ENCODE measurements around the gene CHI3L1.

Gene CHI3L1

DNA sequence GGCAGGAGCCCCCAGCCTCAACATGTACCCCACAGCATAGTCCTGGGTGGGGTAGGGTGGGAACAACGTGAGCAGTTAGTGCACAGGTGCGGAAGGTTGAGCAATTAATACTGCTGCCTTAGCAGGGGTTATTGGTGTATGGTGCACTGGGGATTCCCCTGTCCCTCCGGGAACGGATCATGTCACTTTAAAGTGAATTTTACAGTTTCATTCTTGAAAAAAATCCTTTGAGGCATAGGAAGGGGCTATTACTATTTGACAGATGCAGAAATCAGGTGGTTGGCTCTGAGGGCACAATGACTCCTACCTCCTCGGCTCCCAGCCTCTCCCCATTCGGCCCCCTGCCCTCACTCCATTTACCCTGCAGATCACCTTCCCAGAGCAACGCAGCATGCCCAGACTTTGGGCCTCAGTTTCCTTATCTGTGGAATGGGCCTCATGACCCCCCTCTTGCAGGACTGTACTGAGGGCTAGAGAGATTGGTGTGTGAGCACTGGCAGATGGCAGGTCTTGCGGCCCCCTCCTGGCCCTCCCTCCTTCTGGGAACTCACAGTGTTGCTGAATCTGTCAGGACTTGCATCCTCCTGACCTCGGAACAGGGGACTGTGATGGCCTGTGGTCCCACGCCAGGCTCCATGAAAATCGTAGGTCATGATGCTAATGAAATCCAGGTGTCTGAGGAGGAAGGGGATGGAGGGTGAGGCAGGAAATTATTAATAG, 5.7 kb downstream of the CHI3L1 start:
- no peak overlapping the region for H3K4me3 ChIP-seq (ENCODE audit: low read depth, low read length)
- TF ChIP-seq, protein P1, sequence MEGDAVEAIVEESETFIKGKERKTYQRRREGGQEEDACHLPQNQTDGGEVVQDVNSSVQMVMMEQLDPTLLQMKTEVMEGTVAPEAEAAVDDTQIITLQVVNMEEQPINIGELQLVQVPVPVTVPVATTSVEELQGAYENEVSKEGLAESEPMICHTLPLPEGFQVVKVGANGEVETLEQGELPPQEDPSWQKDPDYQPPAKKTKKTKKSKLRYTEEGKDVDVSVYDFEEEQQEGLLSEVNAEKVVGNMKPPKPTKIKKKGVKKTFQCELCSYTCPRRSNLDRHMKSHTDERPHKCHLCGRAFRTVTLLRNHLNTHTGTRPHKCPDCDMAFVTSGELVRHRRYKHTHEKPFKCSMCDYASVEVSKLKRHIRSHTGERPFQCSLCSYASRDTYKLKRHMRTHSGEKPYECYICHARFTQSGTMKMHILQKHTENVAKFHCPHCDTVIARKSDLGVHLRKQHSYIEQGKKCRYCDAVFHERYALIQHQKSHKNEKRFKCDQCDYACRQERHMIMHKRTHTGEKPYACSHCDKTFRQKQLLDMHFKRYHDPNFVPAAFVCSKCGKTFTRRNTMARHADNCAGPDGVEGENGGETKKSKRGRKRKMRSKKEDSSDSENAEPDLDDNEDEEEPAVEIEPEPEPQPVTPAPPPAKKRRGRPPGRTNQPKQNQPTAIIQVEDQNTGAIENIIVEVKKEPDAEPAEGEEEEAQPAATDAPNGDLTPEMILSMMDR (IDR thresholded peaks at IDR 0.05; ENCODE audit: low read depth, low read length, missing control alignments): no peak
- no peak for DNase-seq (ENCODE audit: low read depth)
- in situ Hi-C loops (cut with HindIII; ENCODE audit: low sequenced_read_pairs): no loop called here

DNA sequence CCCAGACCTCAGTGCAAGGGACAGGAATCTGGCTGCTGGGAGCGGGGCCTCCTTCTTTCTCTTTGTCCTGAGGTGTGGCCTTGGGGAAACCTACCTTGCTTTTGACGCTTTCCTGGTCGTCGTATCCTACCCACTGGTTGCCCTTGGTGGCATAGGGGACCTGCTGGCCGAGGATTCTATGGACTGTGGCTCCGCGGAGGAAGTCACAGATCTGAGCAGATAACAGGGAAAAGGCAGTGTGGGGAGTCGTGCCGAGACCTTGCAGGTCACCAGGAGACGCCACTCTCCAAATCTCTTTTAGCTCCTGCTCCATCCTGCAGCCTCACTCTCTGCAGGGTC, 6.9 kb downstream of the CHI3L1 start:
- H3K4me3 ChIP-seq (ENCODE audit: low read depth, low read length): no peak overlapping the region
- in situ Hi-C loops (cut with HindIII; ENCODE audit: low sequenced_read_pairs): no loop called here
- TF ChIP-seq, protein P1 (IDR thresholded peaks at IDR 0.05; ENCODE audit: low read depth, low read length, missing control alignments): no peak
- DNase-seq (ENCODE audit: low read depth): no peak

DNA sequence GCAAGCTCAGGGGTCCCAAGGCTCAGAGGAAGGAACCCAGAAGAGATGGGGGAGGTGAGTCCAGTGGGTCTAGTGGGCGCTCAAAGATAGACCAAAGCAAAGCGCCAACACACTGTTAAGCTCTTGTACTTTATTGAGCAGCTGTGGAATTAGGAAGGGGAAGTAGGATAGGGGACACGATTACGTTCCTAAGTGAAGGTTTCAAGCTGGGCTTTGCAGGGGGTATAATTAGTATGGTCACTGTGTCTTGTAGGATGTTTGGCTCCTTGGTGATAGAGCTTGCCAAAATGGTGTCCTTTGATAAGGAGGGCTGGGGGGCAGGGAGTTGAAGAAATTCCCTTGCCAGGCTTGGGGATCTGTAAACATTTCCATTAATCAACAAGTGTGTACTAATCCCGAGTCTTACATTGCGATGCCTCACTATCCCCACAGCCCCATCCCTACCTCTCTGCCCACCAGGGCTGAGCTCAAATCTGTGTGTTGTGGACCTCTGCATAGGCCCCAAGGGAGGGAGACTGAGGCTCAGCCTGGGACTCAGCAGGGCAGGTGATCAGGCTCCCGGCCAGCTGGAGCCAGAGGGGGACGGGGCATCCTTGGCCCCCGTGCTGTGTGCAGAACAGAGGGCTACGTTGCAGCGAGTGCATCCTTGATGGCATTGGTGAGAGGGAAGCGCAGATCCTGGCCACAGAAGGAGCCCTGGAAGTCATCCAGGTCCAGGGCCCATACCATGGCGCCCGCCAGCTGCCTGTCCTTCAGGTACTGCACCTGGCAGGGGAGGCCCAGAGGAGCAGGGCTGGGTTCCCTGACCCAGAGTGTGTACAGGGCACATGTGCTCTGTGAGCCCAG, 7.5 kb downstream of the CHI3L1 start:
- TF ChIP-seq, protein P1 (IDR thresholded peaks at IDR 0.05; ENCODE audit: low read depth, low read length, missing control alignments): no peak
- H3K4me3 ChIP-seq (ENCODE audit: low read depth, low read length): no peak overlapping the region
- in situ Hi-C loops (cut with HindIII; ENCODE audit: low sequenced_read_pairs): no loop called here
- no peak for DNase-seq (ENCODE audit: low read depth)

DNA sequence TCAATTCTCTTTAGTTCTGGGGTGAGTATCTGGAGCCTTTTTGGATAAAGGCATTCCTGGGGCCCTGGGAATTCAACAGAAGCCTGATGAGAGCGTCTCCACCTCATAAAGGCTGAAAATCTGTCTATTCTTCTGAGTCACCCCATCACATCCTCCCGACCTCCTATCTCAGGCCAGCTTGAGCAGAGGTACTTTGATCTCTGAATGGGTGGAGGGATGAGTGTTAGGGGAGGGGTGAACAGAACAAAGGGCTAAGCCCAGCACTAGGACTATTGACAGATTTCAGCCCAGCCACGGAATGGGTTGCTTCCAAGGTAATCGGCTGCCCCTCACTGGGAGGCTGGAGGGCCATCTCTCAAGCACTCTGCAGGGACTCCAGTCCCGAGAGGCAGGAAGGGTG, 8.4 kb downstream of the CHI3L1 start:
- in situ Hi-C loops (cut with HindIII; ENCODE audit: low sequenced_read_pairs): no loop called here
- no peak overlapping the region for H3K4me3 ChIP-seq (ENCODE audit: low read depth, low read length)
- no peak for DNase-seq (ENCODE audit: low read depth)

DNA sequence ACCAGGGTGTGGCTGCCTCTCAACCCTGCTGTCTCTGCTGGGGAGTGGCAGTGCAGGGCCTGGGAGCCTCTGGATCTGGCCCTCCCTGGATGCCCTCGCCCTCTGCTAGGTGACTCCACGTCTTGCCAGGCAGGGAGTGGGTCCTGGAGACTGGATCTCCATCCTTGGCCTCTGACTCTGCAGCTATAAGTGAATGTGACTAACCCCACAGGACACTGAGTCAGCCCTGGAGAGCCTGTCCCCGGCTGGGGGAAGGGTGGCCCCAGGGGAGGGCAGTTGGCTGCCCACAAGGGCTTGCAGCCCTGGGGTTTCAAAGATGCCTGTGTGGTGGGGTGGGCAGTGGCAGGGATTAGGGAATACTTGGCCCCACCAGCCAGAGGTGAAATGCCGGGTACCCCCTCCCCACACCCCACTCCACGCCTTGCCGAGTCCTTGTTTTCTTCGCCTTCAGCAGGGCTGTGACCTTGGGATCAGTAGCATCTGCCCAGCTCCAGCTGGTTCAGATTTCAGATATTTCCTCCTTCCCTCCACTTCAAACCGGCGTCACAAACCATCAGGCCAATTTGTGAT, 8.9 kb downstream of the CHI3L1 start:
- in situ Hi-C loops (cut with HindIII; ENCODE audit: low sequenced_read_pairs): no loop called here
- H3K4me3 ChIP-seq (ENCODE audit: low read depth, low read length): no peak overlapping the region
- TF ChIP-seq, protein P1 (IDR thresholded peaks at IDR 0.05; ENCODE audit: low read depth, low read length, missing control alignments): no peak
- DNase-seq (ENCODE audit: low read depth): no peak

More for the DNA sequence above, 8.4 kb downstream of the CHI3L1 start:
- TF ChIP-seq, protein P1 (IDR thresholded peaks at IDR 0.05; ENCODE audit: low read depth, low read length, missing control alignments): no peak

DNA sequence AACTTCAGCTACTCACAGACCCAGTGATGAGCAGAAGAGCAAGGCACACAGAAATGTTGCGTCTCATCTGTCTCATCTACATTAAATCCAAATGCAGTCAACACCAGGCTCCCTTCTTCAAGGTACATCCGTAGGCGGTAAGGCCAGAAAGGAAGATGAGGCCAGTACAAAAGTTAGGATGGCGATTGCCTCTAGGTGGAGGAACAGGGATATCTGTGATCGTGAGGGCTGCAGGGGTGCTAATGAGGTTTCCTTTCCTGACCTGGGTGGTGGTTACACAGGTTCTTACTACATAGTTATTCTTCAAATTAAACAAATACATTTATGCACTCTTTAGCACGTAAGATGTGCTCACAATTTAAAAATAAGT, 9.5 kb downstream of the CHI3L1 start:
- no peak for DNase-seq (ENCODE audit: low read depth)
- TF ChIP-seq, protein P1 (IDR thresholded peaks at IDR 0.05; ENCODE audit: low read depth, low read length, missing control alignments): no peak
- in situ Hi-C loops (cut with HindIII; ENCODE audit: low sequenced_read_pairs): no loop called here
- H3K4me3 ChIP-seq (ENCODE audit: low read depth, low read length): no peak overlapping the region
